ENCODE measurements around the gene DIAPH1.

Gene DIAPH1

DNA sequence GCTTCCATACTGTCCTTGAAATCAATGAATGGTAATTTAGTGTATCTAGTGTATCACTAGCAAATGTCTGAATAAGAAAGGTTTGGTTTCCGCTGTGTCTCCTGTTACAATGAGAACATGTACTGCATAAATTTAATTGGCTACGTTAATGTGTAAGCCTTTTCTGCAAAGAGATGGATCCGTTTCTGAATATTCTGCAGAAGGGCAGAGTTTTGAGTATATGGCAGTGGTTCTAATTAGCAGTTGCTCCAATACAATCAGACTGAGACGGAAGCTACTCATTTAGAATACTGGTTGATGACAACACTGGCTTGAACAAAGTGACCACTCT is 134.5 kb downstream of the DIAPH1 start:
- DNase-seq (ENCODE audit: low read depth) = no peak

- no peak for DNase-seq (ENCODE audit: low read depth)
Measured at GRCh38 chr5:141483902-141484301, 134.9 kb downstream of the DIAPH1 start.

DNA sequence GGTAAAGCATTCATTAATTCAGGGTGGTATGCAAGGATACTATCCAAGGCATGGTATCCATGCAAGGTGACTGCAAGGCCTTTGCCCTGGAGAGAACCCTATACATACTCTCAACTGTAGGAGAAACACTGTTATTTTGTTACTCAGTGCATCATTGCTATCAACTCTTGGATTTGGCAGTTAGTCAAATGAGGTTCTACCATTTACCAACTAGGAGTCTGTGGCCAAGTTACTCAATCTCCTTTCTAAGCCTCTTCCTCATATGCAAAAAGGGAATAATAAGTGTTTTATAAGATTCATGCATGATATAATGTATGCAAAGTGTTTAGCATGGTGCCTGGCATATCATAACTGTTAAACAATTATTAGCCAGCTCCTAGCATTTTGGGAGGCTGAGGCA is 139.0 kb downstream of the DIAPH1 start:
- no peak for DNase-seq (ENCODE audit: low read depth)

DNA sequence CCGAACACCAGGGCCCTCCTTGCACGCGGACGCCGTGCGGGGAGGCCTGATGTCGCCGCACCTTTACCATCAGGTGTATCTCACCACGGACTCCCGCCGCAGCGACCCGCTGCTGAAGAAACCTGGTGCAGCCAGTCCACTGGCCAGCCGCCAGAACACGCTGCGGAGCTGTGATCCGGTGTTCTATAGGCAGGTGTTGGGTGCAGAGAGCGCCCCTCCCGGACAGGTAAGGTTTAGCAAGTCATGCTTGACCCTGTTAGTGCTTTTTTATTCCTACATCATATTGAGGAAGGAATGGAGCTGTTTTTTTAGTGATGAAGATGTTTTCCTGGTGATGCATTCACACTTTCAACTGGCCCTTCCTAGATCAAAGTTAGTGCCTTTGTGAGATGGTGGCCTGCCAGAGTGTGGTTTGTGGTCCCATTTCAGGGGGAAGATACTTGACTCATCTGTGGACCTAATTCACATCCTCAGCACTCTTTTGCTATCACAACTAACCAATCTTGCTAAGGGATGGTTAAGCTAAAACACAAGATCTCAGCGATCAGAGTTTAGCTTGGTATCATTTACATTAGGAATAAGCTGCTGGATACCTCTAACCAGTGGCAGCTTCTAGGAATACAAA is 140.4 kb downstream of the DIAPH1 start:
- no peak for DNase-seq (ENCODE audit: low read depth)

GRCh38 chr5:141477815-141478214 is 141.0 kb downstream of the DIAPH1 start:
- DNase-seq (ENCODE audit: low read depth) = no peak

GRCh38 chr5:141477044-141477575 is 141.7 kb downstream of the DIAPH1 start:
- DNase-seq (ENCODE audit: low read depth) = no peak

- peak; percentile 83 for DNase-seq (ENCODE audit: low read depth)
Measured at GRCh38 chr5:141476132-141476911, 142.5 kb downstream of the DIAPH1 start.

DNA sequence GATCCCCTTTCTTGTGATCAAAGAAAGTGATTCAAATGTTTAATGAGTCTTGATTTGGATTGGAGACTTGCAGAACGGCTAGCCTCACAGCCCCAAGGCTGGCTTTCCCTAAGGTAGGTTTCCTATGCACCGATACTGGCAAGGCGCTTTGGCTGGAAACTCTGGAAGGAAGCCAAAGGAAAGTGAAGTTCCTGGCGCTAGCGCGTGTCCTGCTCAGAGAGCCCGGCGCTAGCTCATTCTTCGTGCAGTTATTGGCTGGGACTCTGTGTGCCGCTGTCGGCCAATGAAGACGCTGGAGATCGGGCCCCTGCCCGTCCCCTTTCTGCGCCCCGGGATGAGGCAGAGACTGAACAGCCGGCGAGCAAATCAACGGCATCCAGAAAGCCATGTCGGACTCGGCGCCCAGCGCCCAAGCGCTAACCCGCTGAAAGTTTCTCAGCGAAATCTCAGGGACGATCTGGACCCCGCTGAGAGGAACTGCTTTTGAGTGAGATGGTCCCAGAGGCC is 143.1 kb downstream of the DIAPH1 start, which contains the start of gene PCDHGC3:
Gene PCDHGC3, plus strand, starts transcription at position 342 of the 507 bp plus-strand sequence. Its CDS starts 151 bp downstream, at position 493.
- peak; percentile 97 for DNase-seq (ENCODE audit: low read depth)

- no peak for DNase-seq (ENCODE audit: low read depth)
Measured at GRCh38 chr5:141465351-141465750, 153.4 kb downstream of the DIAPH1 start.

All from iris pigment epithelial cell (primary cell).